AG04450 (cell line): ENCODE results near the gene NKAIN2. TPM values are rescaled to one million over a fixed set of nuclear protein-coding genes. Genes with fewer than 3 reads are reported as not detected.

Experiments used
- CTCF ChIA-PET: fragments of 300-600, 350-600 bp; formaldehyde crosslinking; extraction: SDS; loops from one replicate; lab custom pipeline; 2022; ENCODE audit warnings: antibody characterized with exemption, inconsistent platforms; lab: Charles Lee
- POLR2A ChIA-PET: fragments of 350-600 bp; formaldehyde crosslinking; extraction: SDS; loops from one replicate; lab custom pipeline; 2021; ENCODE audit warnings: antibody characterized with exemption, inconsistent platforms; lab: Yijun Ruan, JAX
- DNase-seq: peaks from one replicate; pipeline ENCODE4 v3.0.0-alpha.2; 2011; ENCODE audit warnings: low read depth, low spot score
- H3K27ac ChIP-seq: one replicate; pipeline ENCODE4 v1.5.1; 2012; ENCODE audit warnings: low read depth, low read length, control low read depth
- H3K27me3 ChIP-seq: one replicate; pipeline ENCODE4 v1.6.0; 2012; ENCODE audit warnings: low read length; ENCODE audit not compliant: control insufficient read depth, insufficient read depth
- H3K4me3 ChIP-seq: 2 replicates; pipeline ENCODE4 v1.5.1; 2011; ENCODE audit warnings: mild to moderate bottlenecking, low read depth, low read length, control low read depth
- H3K9me3 ChIP-seq: 2 replicates; pipeline ENCODE4 v1.5.1; 2012; ENCODE audit warnings: low read length; ENCODE audit not compliant: control insufficient read depth, insufficient read depth
- polyA plus RNA-seq: library from polyadenylated mRNA; depleted of rRNA; stranded (reverse); fragments of >200 nt; gene quantifications from 2 replicates; pipeline ENCODE4 v1.2.3, GENCODE V29; 2011
- TF ChIP-seq, protein P1 (sequence below): IDR thresholded peaks from 2 replicates; pipeline ENCODE4 v1.5.1; 2011; ENCODE audit warnings: low read depth, low read length, control low read depth, inconsistent platforms

Gene NKAIN2
- polyA plus RNA-seq, 1 experiment = not detected

DNA sequence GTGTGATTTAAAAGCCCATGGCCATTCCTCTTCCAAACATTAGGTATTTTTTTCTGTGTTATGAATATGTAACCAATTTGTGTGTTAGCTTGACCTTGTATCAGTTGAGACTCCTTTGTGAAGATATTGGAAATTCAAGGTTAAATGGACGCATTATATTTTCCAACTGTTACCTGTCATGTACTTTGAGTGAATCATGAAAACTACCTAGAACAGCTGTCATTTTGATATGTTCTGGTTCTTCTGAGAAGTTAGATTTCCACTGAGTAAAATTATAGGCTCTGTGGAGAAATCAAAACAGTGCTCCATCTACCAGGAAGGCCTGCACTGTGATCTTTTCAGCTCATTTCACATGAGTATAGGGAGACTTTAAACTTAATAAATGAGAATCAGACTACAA lies 470.0 kb downstream of the NKAIN2 start:
- DNase-seq = no peak
- H3K4me3 ChIP-seq = no peak overlapping the region
- H3K27me3 ChIP-seq = no peaks in the 10 kb centered on the region
- H3K9me3 ChIP-seq = no peaks in the 10 kb centered on the region
- TF ChIP-seq, protein P1, sequence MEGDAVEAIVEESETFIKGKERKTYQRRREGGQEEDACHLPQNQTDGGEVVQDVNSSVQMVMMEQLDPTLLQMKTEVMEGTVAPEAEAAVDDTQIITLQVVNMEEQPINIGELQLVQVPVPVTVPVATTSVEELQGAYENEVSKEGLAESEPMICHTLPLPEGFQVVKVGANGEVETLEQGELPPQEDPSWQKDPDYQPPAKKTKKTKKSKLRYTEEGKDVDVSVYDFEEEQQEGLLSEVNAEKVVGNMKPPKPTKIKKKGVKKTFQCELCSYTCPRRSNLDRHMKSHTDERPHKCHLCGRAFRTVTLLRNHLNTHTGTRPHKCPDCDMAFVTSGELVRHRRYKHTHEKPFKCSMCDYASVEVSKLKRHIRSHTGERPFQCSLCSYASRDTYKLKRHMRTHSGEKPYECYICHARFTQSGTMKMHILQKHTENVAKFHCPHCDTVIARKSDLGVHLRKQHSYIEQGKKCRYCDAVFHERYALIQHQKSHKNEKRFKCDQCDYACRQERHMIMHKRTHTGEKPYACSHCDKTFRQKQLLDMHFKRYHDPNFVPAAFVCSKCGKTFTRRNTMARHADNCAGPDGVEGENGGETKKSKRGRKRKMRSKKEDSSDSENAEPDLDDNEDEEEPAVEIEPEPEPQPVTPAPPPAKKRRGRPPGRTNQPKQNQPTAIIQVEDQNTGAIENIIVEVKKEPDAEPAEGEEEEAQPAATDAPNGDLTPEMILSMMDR = no peak
- ChIA-PET CTCF (no interaction called here), POLR2A (no interaction called here)
- H3K27ac ChIP-seq = no peak overlapping the region

DNA sequence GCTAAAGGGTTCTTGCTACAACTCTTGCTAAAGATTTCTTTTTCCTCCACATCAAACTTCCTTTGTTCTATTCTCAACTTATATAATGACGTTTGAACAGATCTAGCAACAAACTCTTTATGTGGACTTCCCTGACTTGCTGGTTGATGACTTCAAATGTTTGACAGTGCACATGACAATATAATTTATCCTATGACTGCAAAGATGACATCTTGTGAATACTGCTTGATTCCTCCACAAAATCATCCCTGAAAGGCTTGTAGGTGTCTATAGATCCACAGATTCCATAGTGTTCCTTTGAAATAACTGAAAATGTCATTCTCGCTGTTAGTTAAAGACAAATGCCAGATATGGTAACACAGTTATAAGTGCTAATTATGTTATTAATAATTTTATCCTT lies 478.9 kb downstream of the NKAIN2 start:
- Histone ChIP-seq H3K9me3 (no peaks in the 10 kb centered on the region), H3K27ac (no peak overlapping the region), H3K27me3 (no peaks in the 10 kb centered on the region), H3K4me3 (no peak overlapping the region)
- TF ChIP-seq, protein P1 = no peak
- POLR2A ChIA-PET = no interaction called here
- CTCF ChIA-PET = no interaction called here
- no peak for DNase-seq

DNA sequence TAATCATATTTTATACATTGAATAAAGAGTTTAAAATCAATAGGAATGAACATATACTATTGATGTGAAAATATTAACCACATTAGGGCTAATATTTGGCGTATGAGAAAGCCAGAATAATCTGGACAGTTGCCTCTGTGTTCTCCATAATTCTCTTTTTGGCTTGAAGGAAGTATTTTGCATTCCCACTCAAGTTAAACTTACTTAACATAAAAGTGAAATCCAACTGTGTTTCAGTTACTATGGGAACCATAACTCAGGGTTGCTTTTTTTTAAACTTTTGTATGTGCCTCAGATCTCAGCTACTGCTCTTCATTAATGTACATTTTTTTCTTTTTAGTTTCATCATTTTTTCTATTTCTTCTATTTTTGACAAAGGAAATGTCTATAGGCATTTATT lies 479.8 kb downstream of the NKAIN2 start:
- Histone ChIP-seq H3K27ac (no peak overlapping the region), H3K27me3 (no peaks in the 10 kb centered on the region), H3K4me3 (no peak overlapping the region), H3K9me3 (no peaks in the 10 kb centered on the region)
- ChIA-PET CTCF (no interaction called here), POLR2A (no interaction called here)
- TF ChIP-seq, protein P1 = no peak
- DNase-seq = no peak

DNA sequence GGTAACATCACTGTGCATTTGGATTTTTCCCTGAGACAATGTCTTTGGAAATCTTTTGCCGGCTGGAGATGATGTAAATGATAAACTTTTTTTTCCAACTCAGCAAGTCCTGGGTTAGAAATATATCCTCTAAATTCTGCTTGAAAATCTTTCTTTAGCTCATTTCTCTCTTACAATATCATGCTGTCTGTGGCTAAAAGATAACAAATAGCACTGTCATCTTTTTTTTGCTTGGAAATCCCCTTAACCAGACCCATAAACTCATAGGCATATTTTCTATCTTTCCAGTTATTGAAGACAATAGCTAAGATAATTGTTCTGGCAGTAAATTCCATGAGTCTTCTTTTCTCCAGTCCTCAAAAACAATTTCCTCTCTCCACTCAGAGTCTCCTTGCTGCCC lies 481.5 kb downstream of the NKAIN2 start:
- ChIA-PET CTCF (no interaction called here), POLR2A (no interaction called here)
- no peak overlapping the region for H3K4me3 ChIP-seq
- no peaks in the 10 kb centered on the region for H3K9me3 ChIP-seq
- no peaks in the 10 kb centered on the region for H3K27me3 ChIP-seq
- H3K27ac ChIP-seq = no peak overlapping the region
- TF ChIP-seq, protein P1 = no peak
- no peak for DNase-seq

DNA sequence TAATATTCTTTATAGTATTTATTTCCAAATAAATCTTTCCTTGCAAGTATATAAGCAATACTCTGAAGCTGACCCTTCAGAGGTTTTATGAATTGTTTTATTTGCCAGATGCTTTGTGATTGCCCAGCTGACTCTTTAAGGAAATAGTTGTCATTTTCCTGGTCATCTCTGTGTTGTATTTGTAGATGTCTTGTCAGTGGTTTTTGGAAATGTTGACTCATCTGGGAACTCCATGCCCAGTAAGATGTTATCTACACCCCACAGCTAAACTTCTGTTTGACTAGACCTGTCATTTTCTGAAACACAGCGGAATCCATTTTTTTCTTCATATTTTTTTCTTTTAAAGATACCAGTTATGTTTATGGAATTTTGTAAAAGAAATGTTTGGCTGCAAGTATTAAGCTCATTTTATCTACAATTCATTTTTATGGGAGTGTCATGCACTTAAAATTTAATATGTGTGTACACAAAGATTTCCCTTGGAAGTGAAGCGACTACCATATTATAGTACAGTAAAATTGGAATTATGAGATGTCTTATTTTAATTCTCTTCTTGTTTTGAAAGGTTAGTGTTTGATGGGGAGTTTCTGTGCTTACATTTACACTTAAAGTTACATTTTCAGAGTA lies 491.0 kb downstream of the NKAIN2 start:
- H3K27ac ChIP-seq = no peak overlapping the region
- DNase-seq = no peak
- ChIA-PET POLR2A (no interaction called here), CTCF (no interaction called here)
- no peak overlapping the region for H3K4me3 ChIP-seq
- TF ChIP-seq, protein P1 = no peak
- H3K27me3 ChIP-seq = no peaks in the 10 kb centered on the region
- no peaks in the 10 kb centered on the region for H3K9me3 ChIP-seq
